Epithelial cell of proximal tubule (primary cell): ENCODE results near the gene LY6G6D. TPM values are rescaled to one million over a fixed set of nuclear protein-coding genes. Genes with fewer than 3 reads are reported as not detected.
A peak's percentile ranks its signal among the peaks of the same experiment; 100 is the strongest.

Experiments
- DNase-seq: peaks from one replicate; pipeline ENCODE4 v3.0.0-alpha.2; 2011; ENCODE audit warnings: low read depth
- H3K4me3 ChIP-seq: 2 replicates; pipeline ENCODE4 v1.5.1; 2011; ENCODE audit warnings: low read depth, mild to moderate bottlenecking, low read length
- CTCF ChIP-seq: conservative IDR thresholded peaks from 2 replicates; pipeline ENCODE4 v1.5.1; 2012; ENCODE audit warnings: low read depth, mild to moderate bottlenecking, low read length
- total RNA-seq: library from RNA; depleted of rRNA; stranded (reverse); fragments of >200 nt; gene quantifications from 2 replicates; pipeline ENCODE4 v1.2.3, GENCODE V29; 2015

Gene LY6G6D
- total RNA-seq, 1 donor from 2014 or later, result not detected

- H3K4me3 ChIP-seq, result no peak overlapping the region
- DNase-seq, result no peak
- no peak for TF ChIP-seq CTCF
These were observed 22.3 kb upstream of the LY6G6D start for GRCh38 chr6:31692886-31693285.

- TF ChIP-seq CTCF, result no peak
- DNase-seq, result no peak
- no peak overlapping the region for H3K4me3 ChIP-seq
These were observed 21.6 kb upstream of the LY6G6D start for GRCh38 chr6:31693535-31693934.

- no peak overlapping the region for H3K4me3 ChIP-seq
- DNase-seq, result no peak
- TF ChIP-seq CTCF, result no peak
These were observed 17.6 kb upstream of the LY6G6D start for GRCh38 chr6:31697555-31697954.

- no peak for TF ChIP-seq CTCF
- H3K4me3 ChIP-seq, result no peak overlapping the region
These were observed 14.3 kb upstream of the LY6G6D start for GRCh38 chr6:31700740-31701401.

GRCh38 chr6:31701666-31702404 lies 13.3 kb upstream of the LY6G6D start:
- peak overlapping the region; percentile 80 for H3K4me3 ChIP-seq
- DNase-seq, result no peak
- no peak for TF ChIP-seq CTCF

More at GRCh38 chr6:31700740-31701401, 14.3 kb upstream of the LY6G6D start:
- no peak for DNase-seq

GRCh38 chr6:31702405-31702818 lies 12.7 kb upstream of the LY6G6D start:
- peak overlapping the region; percentile 80 for H3K4me3 ChIP-seq
- TF ChIP-seq CTCF, result no peak
- no peak for DNase-seq
